T-helper 1 cell treated with Interleukin-12 subunit alpha and Interleukin-12 subunit beta and Interleukin-4 antibody, amounts not matched to agents 30 ng/mL and 1 ng/mL, for 36 hours (primary cell): ENCODE results near the gene ADGRA1. TPM values are rescaled to one million over a fixed set of nuclear protein-coding genes. Genes with fewer than 3 reads are reported as not detected.
"Not testable (repeated sequence)": the region's sequence is repeated elsewhere in the genome, so short reads cannot be mapped to it uniquely, and the experiment has no call there.

Source experiments
- intact Hi-C: fragments of 100-400 bp; cut with micrococcal nuclease; formaldehyde crosslinking; loops from one replicate; pipeline ENCODE4 v1.15.1; 2024
- total RNA-seq: library from RNA; stranded (reverse); gene quantifications from 2 replicates; pipeline ENCODE4 v1.2.3, GENCODE V29; 2022

The ADGRA1 gene
- total RNA-seq, 1 donor from 2014 or later = not detected

- intact Hi-C loops = loop anchor here (5.0 kb wide), 1 partner anchor 117 kb away; no protein-coding TSS in a partner anchor
These were observed 52.9 kb downstream of the ADGRA1 start for GRCh38 chr10:133140417-133141143.

GRCh38 chr10:133141144-133141957 is 53.6 kb downstream of the ADGRA1 start:
- intact Hi-C loops = loop anchor here (5.0 kb wide), 1 partner anchor 116 kb away; no protein-coding TSS in a partner anchor

- intact Hi-C loops = loop anchor here (5.0 kb wide), 1 partner anchor 115 kb away; no protein-coding TSS in a partner anchor
These were observed 54.2 kb downstream of the ADGRA1 start for GRCh38 chr10:133141958-133142340.

GRCh38 chr10:133142523-133143199 is 54.9 kb downstream of the ADGRA1 start:
- intact Hi-C loops = loop anchor here (1.0 to 5.0 kb wide), 2 partner anchors 115 to 202 kb away; no protein-coding TSS in a partner anchor

GRCh38 chr10:133143200-133143533 is 55.4 kb downstream of the ADGRA1 start:
- intact Hi-C loops = loop anchor here (1.0 to 5.0 kb wide), 2 partner anchors 114 to 203 kb away; no protein-coding TSS in a partner anchor

GRCh38 chr10:133143546-133143945 is 55.8 kb downstream of the ADGRA1 start:
- intact Hi-C loops = loop anchor here (1.0 to 5.0 kb wide), 2 partner anchors 114 to 203 kb away; no protein-coding TSS in a partner anchor

- intact Hi-C loops = loop anchor here (1.0 to 5.0 kb wide), 5 partner anchors 82 to 174 kb away; partner anchors contain the start of gene ADAM8
These were observed 57.0 kb downstream of the ADGRA1 start for GRCh38 chr10:133144771-133145170.

- intact Hi-C loops = no loop called here
These were observed 62.5 kb downstream of the ADGRA1 start for GRCh38 chr10:133150226-133150625.

GRCh38 chr10:133150656-133151055 is 62.9 kb downstream of the ADGRA1 start:
- intact Hi-C loops = no loop called here

- intact Hi-C loops = not testable (repeated sequence)
These were observed 63.3 kb downstream of the ADGRA1 start for GRCh38 chr10:133151071-133151470.

- intact Hi-C loops = no loop called here
These were observed 63.8 kb downstream of the ADGRA1 start for GRCh38 chr10:133151543-133151972.

- intact Hi-C loops = no loop called here
These were observed 66.7 kb downstream of the ADGRA1 start for GRCh38 chr10:133154411-133154810.

GRCh38 chr10:133154996-133155778 is 67.5 kb downstream of the ADGRA1 start:
- intact Hi-C loops = no loop called here

- intact Hi-C loops = no loop called here
These were observed 69.2 kb downstream of the ADGRA1 start for GRCh38 chr10:133156674-133157579.

- intact Hi-C loops = no loop called here
These were observed 70.1 kb downstream of the ADGRA1 start for GRCh38 chr10:133157662-133158436.

GRCh38 chr10:133158437-133158755 is 70.7 kb downstream of the ADGRA1 start:
- intact Hi-C loops = no loop called here

GRCh38 chr10:133158756-133159610 is 71.3 kb downstream of the ADGRA1 start:
- intact Hi-C loops = no loop called here

- intact Hi-C loops = no loop called here
These were observed 71.9 kb downstream of the ADGRA1 start for GRCh38 chr10:133159611-133159949.
